Right lobe of liver (tissue), 6 donors: Measurements from ENCODE around the gene THRA. TPM values are rescaled to one million over a fixed set of nuclear protein-coding genes. Genes with fewer than 3 reads are reported as not detected.

ENCODE experiments used
- ATAC-seq, 4 donors: fragments of 200-7000 bp; cut with Tn5 transposase; one replicate each; pipeline ENCODE4 v1.9.1; 2020; ENCODE audit warnings: mild to moderate bottlenecking in 4 of 4, moderate library complexity in 4 of 4
- DNase-seq, 3 donors: peaks; one replicate each; pipeline ENCODE4 v3.0.0-alpha.2; 2020
- H3K27ac ChIP-seq, 3 donors: fragments of 200-600 bp; one replicate each; pipeline ENCODE4 v1.8.0; 2022
- H3K27me3 ChIP-seq, 2 donors: fragments of 200-600 bp; one replicate each; pipeline ENCODE4 v1.8.0; 2022
- H3K36me3 ChIP-seq, 4 donors: fragments of 200-600 bp; sonication (generic) in 1 of 4; one replicate each; pipeline versions ENCODE4 v1.5.1 to v1.8.0; 2017 to 2022; ENCODE audit warnings: control low read depth in 1 of 4
- H3K4me1 ChIP-seq, 4 donors: fragments of 200-600 bp; sonication (generic) in 1 of 4; one replicate each; pipeline versions ENCODE4 v1.5.1 to v1.8.0; 2017 to 2022; ENCODE audit warnings: control low read depth in 1 of 4
- H3K4me3 ChIP-seq, 3 donors: fragments of 200-600 bp; one replicate each; pipeline ENCODE4 v1.8.0; 2022
- H3K9me3 ChIP-seq, 4 donors: fragments of 200-600 bp; sonication (generic) in 1 of 4; one replicate each; pipeline versions ENCODE4 v1.5.1 to v1.8.0; 2017 to 2022; ENCODE audit warnings: control low read depth in 1 of 4
- CTCF ChIP-seq, 4 donors: fragments of 200-600 bp in 3 of 4; fragments of 450-650 bp in 1 of 4; IDR thresholded peaks; one replicate each; pipeline versions ENCODE4 v1.5.1 to v1.8.0; 2016 to 2022; ENCODE audit warnings: antibody characterized with exemption in 4 of 4, mild to moderate bottlenecking in 2 of 4
- POLR2A ChIP-seq: fragments of 450-650 bp; IDR thresholded peaks from one replicate; pipeline ENCODE4 v1.6.1; 2017; ENCODE audit warnings: antibody characterized with exemption, mild to moderate bottlenecking
- WGBS: methylation state at CpG from one replicate; pipeline ENCODE4 v1.1.6; 2018; ENCODE audit warnings: low coverage, low lambda C conversion rate; ENCODE audit not compliant: insufficient coverage; ENCODE audit errors: missing lambda C conversion rate; 5-methylcytosine and 5-hydroxymethylcytosine counted together
- intact Hi-C, 2 donors: fragments of 100-400 bp; cut with DNase I; formaldehyde crosslinking; loops; one replicate each; pipeline versions ENCODE4 v1.11.2 to v1.14.1; 2022
- total RNA-seq, 6 experiments: library from RNA; depleted of rRNA in 2 of 6; stranded (reverse); fragments of >200 nt in 2 of 6; fragmentation: NEBNext Ultra II Directional in 3 of 6; extraction: Animal tissue kit (Norgen Biotek cat#: 25700) in 3 of 6; gene quantifications; one replicate each; pipeline versions ENCODE4 v1.1.0 to v1.2.4, GENCODE V29; 2016 to 2023
- donor health status: DM: no; HTN: yes; CAD: no.
- donor health status: DM: no; HTN: no; CAD: no.
- donor health status: DM: no; HTN: no; CAD: no.
- donor health status: DM: no; HTN: yes; CAD: no.
- donor health status: DM: no; HTN: yes; CAD: no.

The THRA gene
- total RNA-seq, 6 experiments from 2014 or later: 3.7 to 9.4 (median 7.7) TPM

- no peak overlapping the region for H3K4me3 ChIP-seq
- intact Hi-C loops: no loop called here
- DNase-seq (no peak), ATAC-seq (no peak)
- peaks cover 0 to 6% (median 3%) of the 10 kb centered on the region in 4 donors for H3K4me1 ChIP-seq
- H3K9me3 ChIP-seq: no peaks in the 10 kb centered on the region
- 82% methylated on average over 7 of the region's 10 CpGs for WGBS
- no peaks in the 10 kb centered on the region for H3K36me3 ChIP-seq
- no peaks in the 10 kb centered on the region for H3K27me3 ChIP-seq
- H3K27ac ChIP-seq: no peak overlapping the region
- TF ChIP-seq CTCF (IDR thresholded peaks at IDR 0.05): no peak
Measured at GRCh38 chr17:40061609-40062038, 1.1 kb upstream of the THRA start.

- peak overlapping the region; percentile 94 to 99 (median 98) for H3K4me3 ChIP-seq
- TF ChIP-seq POLR2A (peak; percentile 56), CTCF (IDR thresholded peaks at IDR 0.05) (no peak)
- H3K27ac ChIP-seq: peak overlapping the region; percentile 58 to 85 (median 84)
- peaks cover 0 to 8% (median 3%) of the 10 kb centered on the region in 4 donors for H3K4me1 ChIP-seq
- H3K9me3 ChIP-seq: no peaks in the 10 kb centered on the region
- intact Hi-C loops: no loop called here
- H3K27me3 ChIP-seq: no peaks in the 10 kb centered on the region
- DNase-seq (peak; percentile 64 to 70 (median 67)), ATAC-seq (peak; percentile 65 to 83 (median 80))
- 10% methylated on average over 2 of the region's 42 CpGs for WGBS
- no peaks in the 10 kb centered on the region for H3K36me3 ChIP-seq
Measured at GRCh38 chr17:40063187-40063771, 514 bp downstream of the THRA start.

DNA sequence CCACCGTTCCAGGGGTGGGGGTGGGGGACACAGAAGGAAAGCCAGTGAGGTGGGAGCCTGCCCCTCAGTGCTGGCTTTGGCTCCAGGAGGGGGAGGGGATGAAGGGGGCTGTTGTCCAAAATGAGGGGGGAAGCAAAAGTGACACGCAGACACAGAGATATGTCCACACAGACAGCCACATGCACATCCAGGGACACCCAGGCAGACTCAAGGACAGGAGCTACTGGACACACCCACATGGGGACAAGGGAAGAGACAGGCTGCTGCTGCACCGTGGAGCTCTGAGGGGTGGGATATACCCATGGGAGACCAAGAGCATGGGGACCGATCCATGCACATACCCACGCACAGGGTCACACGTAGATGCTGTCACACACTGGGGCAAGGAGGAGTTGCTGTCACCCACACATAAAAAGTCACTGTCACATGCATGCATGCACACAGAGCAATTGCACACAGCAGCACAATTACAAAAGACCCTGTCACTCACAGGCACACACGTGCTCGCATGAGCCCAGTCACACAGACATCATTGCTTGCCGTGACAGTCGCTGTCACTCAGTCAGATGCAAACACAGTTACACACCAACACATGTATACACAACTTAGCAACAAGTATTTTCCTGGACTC is 1.3 kb downstream of the THRA start:
- H3K27ac ChIP-seq: no peak overlapping the region
- H3K36me3 ChIP-seq: no peaks in the 10 kb centered on the region
- TF ChIP-seq CTCF (IDR thresholded peaks at IDR 0.05) (no peak), POLR2A (no peak)
- H3K27me3 ChIP-seq: no peaks in the 10 kb centered on the region
- intact Hi-C loops: no loop called here
- 17% methylated on average over 4 of the region's 10 CpGs for WGBS
- H3K4me3 ChIP-seq: peak overlapping the region in 2 of 3 donors; percentile 94 to 99
- no peaks in the 10 kb centered on the region for H3K9me3 ChIP-seq
- DNase-seq: no peak
- ATAC-seq: no peak
- H3K4me1 ChIP-seq: peaks cover 0 to 9% (median 4%) of the 10 kb centered on the region in 4 donors

GRCh38 chr17:40064971-40065768 is 2.4 kb downstream of the THRA start:
- DNase-seq (no peak), ATAC-seq (no peak)
- Histone ChIP-seq H3K4me3 (no peak overlapping the region), H3K27me3 (no peaks in the 10 kb centered on the region), H3K27ac (no peak overlapping the region), H3K36me3 (no peaks in the 10 kb centered on the region), H3K4me1 (peaks cover 0 to 13% (median 6%) of the 10 kb centered on the region in 4 donors), H3K9me3 (no peaks in the 10 kb centered on the region)
- WGBS: 31% methylated on average over 6 of the region's 10 CpGs
- TF ChIP-seq CTCF (IDR thresholded peaks at IDR 0.05) (no peak), POLR2A (no peak)
- intact Hi-C loops: no loop called here
